ACC112 (cell line): Measurements from ENCODE around the gene XPO6.
A peak's percentile ranks its signal among the peaks of the same experiment; 100 is the strongest.
"Not testable (repeated sequence)": the region's sequence is repeated elsewhere in the genome, so short reads cannot be mapped to it uniquely, and the experiment has no call there.

Source experiments
- H2AFZ ChIP-seq: fragments of 200-600 bp; sonication (generic); one replicate; pipeline ENCODE4 v1.6.0; 2017; ENCODE audit warnings: antibody characterized with exemption, low read length; ENCODE audit not compliant: unreplicated experiment
- H3K27ac ChIP-seq: fragments of 200-600 bp; sonication (generic); 2 replicates; pipeline ENCODE4 v1.5.1; 2014; ENCODE audit warnings: low read depth, mild to moderate bottlenecking, antibody characterized with exemption, low read length, moderate library complexity
- H3K27me3 ChIP-seq: fragments of 200-600 bp; sonication (generic); 2 replicates; pipeline ENCODE4 v1.6.1; 2014; ENCODE audit warnings: mild to moderate bottlenecking, antibody characterized with exemption, low read length, moderate library complexity, mixed read lengths; ENCODE audit not compliant: insufficient read depth
- H3K36me3 ChIP-seq: fragments of 200-600 bp; sonication (generic); 2 replicates; pipeline ENCODE4 v1.6.1; 2016; ENCODE audit warnings: mild to moderate bottlenecking, antibody characterized with exemption, low read length, moderate library complexity, mixed read lengths; ENCODE audit not compliant: insufficient read depth
- H3K4me1 ChIP-seq: fragments of 200-600 bp; sonication (generic); one replicate; pipeline ENCODE4 v1.6.1; 2016; ENCODE audit warnings: low read length, mixed read lengths; ENCODE audit not compliant: insufficient read depth, unreplicated experiment, control insufficient read depth
- H3K4me3 ChIP-seq: fragments of 200-600 bp; sonication (generic); 2 replicates; pipeline ENCODE4 v1.5.1; 2014; ENCODE audit warnings: mild to moderate bottlenecking, low read depth, low read length
- H3K79me2 ChIP-seq: fragments of 200-600 bp; sonication (generic); one replicate; pipeline ENCODE4 v1.6.0; 2016; ENCODE audit warnings: low read length; ENCODE audit not compliant: control insufficient read depth, unreplicated experiment, insufficient read depth

Gene XPO6

GRCh38 chr16:28241924-28242323 lies 30.2 kb upstream of the XPO6 start:
- no peak overlapping the region for H2AFZ ChIP-seq
- no peak overlapping the region for H3K4me3 ChIP-seq
- H3K27me3 ChIP-seq: peaks cover 18% of the 10 kb centered on the region
- no peaks in the 10 kb centered on the region for H3K79me2 ChIP-seq
- no peaks in the 10 kb centered on the region for H3K36me3 ChIP-seq
- H3K27ac ChIP-seq: no peak overlapping the region
- no peaks in the 10 kb centered on the region for H3K4me1 ChIP-seq

- H3K79me2 ChIP-seq: no peaks in the 10 kb centered on the region
- no peak overlapping the region for H3K4me3 ChIP-seq
- H3K36me3 ChIP-seq: no peaks in the 10 kb centered on the region
- peaks cover 19% of the 10 kb centered on the region; the same call in 1 of the 2 replicates for H3K27me3 ChIP-seq
- no peak overlapping the region for H3K27ac ChIP-seq
- no peak overlapping the region for H2AFZ ChIP-seq
- H3K4me1 ChIP-seq: no peaks in the 10 kb centered on the region
These were observed 26.1 kb upstream of the XPO6 start for GRCh38 chr16:28237754-28238357.

GRCh38 chr16:28231763-28232162 lies 20.0 kb upstream of the XPO6 start:
- no peaks in the 10 kb centered on the region for H3K4me1 ChIP-seq
- no peaks in the 10 kb centered on the region for H3K79me2 ChIP-seq
- H3K27me3 ChIP-seq: peaks cover 14% of the 10 kb centered on the region; the same call in 1 of the 2 replicates
- H3K27ac ChIP-seq: no peak overlapping the region
- no peaks in the 10 kb centered on the region for H3K36me3 ChIP-seq
- H2AFZ ChIP-seq: no peak overlapping the region
- H3K4me3 ChIP-seq: no peak overlapping the region

- not testable (repeated sequence) for H3K4me1 ChIP-seq, H3K36me3 ChIP-seq, H2AFZ ChIP-seq, H3K27ac ChIP-seq, H3K27me3 ChIP-seq, H3K4me3 ChIP-seq, H3K79me2 ChIP-seq
These were observed 12.1 kb upstream of the XPO6 start for GRCh38 chr16:28223909-28224308.

- H2AFZ ChIP-seq, H3K4me1 ChIP-seq, H3K79me2 ChIP-seq, H3K27me3 ChIP-seq, H3K27ac ChIP-seq, H3K36me3 ChIP-seq, H3K4me3 ChIP-seq: not testable (repeated sequence)
These were observed 8.0 kb upstream of the XPO6 start for GRCh38 chr16:28219777-28220176.

- Histone ChIP-seq H2AFZ (no peak overlapping the region), H3K27me3 (no peaks in the 10 kb centered on the region), H3K36me3 (no peaks in the 10 kb centered on the region), H3K4me3 (no peak overlapping the region), H3K4me1 (no peaks in the 10 kb centered on the region), H3K79me2 (no peaks in the 10 kb centered on the region), H3K27ac (no peak overlapping the region)
These were observed 7.5 kb upstream of the XPO6 start for GRCh38 chr16:28219282-28219681.

GRCh38 chr16:28218109-28218508 lies 6.3 kb upstream of the XPO6 start:
- Histone ChIP-seq H3K79me2 (no peaks in the 10 kb centered on the region), H3K36me3 (no peaks in the 10 kb centered on the region), H3K27me3 (no peaks in the 10 kb centered on the region), H2AFZ (no peak overlapping the region), H3K4me3 (no peak overlapping the region), H3K4me1 (no peaks in the 10 kb centered on the region), H3K27ac (no peak overlapping the region)

GRCh38 chr16:28217326-28217725 lies 5.6 kb upstream of the XPO6 start:
- no peak overlapping the region for H3K4me3 ChIP-seq
- H3K27ac ChIP-seq: no peak overlapping the region
- H2AFZ ChIP-seq: no peak overlapping the region
- peaks cover 6% of the 10 kb centered on the region for H3K4me1 ChIP-seq
- H3K36me3 ChIP-seq: no peaks in the 10 kb centered on the region
- no peaks in the 10 kb centered on the region for H3K79me2 ChIP-seq
- H3K27me3 ChIP-seq: no peaks in the 10 kb centered on the region

GRCh38 chr16:28213396-28213795 lies 1.6 kb upstream of the XPO6 start:
- no peak overlapping the region for H3K27ac ChIP-seq

GRCh38 chr16:28212532-28212873 lies 738 bp upstream of the XPO6 start:
- peak overlapping the region; percentile 71 for H3K27ac ChIP-seq
- H3K4me1 ChIP-seq: peaks cover 32% of the 10 kb centered on the region
- H3K27me3 ChIP-seq: no peaks in the 10 kb centered on the region
- peak overlapping the region; percentile 98 for H3K4me3 ChIP-seq
- H3K36me3 ChIP-seq: peaks cover 13% of the 10 kb centered on the region
- peaks cover 41% of the 10 kb centered on the region for H3K79me2 ChIP-seq
- peak overlapping the region; percentile 100 for H2AFZ ChIP-seq

More at GRCh38 chr16:28213396-28213795, 1.6 kb upstream of the XPO6 start:
- H3K4me1 ChIP-seq: peaks cover 24% of the 10 kb centered on the region
- peaks cover 8% of the 10 kb centered on the region for H3K36me3 ChIP-seq
- peaks cover 32% of the 10 kb centered on the region for H3K79me2 ChIP-seq
- H2AFZ ChIP-seq: no peak overlapping the region
- no peaks in the 10 kb centered on the region for H3K27me3 ChIP-seq
- H3K4me3 ChIP-seq: no peak overlapping the region

GRCh38 chr16:28210979-28211588 lies 681 bp downstream of the XPO6 start:
- Histone ChIP-seq H3K4me3 (peak overlapping the region; percentile 98), H3K36me3 (peaks cover 16% of the 10 kb centered on the region), H3K27me3 (no peaks in the 10 kb centered on the region), H3K27ac (peak overlapping the region; percentile 80), H3K4me1 (peaks cover 32% of the 10 kb centered on the region), H3K79me2 (peaks cover 55% of the 10 kb centered on the region), H2AFZ (peak overlapping the region; percentile 67)
